Daoy (cell line): ENCODE results near the gene STH. TPM values are rescaled to one million over a fixed set of nuclear protein-coding genes. Genes with fewer than 3 reads are reported as not detected.
"Not testable (repeated sequence)": the region's sequence is repeated elsewhere in the genome, so short reads cannot be mapped to it uniquely, and the experiment has no call there.

ENCODE experiments used
- DNase-seq: peaks from one replicate; pipeline ENCODE4 v3.0.0-alpha.2; 2015; ENCODE audit warnings: low read depth
- total RNA-seq: library from RNA; depleted of rRNA; stranded (reverse); fragments of >200 nt; shearing (Covaris generic); gene quantifications from 2 replicates; pipeline ENCODE4 v1.2.3, GENCODE V29; 2014

The STH gene
- total RNA-seq, 1 experiment from 2014 or later, result not detected

DNA sequence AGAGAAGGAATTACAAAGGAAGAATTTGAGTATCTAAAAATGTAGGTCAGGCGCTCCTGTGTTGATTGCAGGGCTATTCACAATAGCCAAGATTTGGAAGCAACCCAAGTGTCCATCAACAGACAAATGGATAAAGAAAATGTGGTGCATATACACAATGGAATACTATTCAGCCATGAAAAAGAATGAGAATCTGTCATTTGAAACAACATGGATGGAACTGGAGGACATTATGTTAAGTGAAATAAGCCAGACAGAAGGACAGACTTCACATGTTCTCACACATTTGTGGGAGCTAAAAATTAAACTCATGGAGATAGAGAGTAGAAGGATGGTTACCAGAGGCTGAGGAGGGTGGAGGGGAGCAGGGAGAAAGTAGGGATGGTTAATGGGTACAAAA is 7.0 kb downstream of the STH start:
- DNase-seq, result not testable (repeated sequence)

DNA sequence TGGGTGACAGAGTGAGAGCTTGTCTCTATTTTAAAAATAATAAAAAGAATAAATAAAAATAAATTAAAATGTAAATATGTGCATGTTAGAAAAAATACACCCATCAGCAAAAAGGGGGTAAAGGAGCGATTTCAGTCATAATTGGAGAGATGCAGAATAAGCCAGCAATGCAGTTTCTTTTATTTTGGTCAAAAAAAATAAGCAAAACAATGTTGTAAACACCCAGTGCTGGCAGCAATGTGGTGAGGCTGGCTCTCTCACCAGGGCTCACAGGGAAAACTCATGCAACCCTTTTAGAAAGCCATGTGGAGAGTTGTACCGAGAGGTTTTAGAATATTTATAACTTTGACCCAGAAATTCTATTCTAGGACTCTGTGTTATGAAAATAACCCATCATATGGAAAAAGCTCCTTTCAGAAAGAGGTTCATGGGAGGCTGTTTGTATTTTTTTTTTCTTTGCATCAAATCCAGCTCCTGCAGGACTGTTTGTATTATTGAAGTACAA is 8.5 kb downstream of the STH start:
- no peak for DNase-seq

DNA sequence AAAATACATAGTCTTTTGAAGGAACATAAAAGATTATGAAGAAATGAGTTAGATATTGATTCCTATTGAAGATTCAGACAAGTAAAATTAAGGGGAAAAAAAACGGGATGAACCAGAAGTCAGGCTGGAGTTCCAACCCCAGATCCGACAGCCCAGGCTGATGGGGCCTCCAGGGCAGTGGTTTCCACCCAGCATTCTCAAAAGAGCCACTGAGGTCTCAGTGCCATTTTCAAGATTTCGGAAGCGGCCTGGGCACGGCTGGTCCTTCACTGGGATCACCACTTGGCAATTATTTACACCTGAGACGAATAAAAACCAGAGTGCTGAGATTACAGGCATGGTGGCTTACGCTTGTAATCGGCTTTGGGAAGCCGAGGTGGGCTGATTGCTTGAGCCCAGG is 9.5 kb downstream of the STH start:
- DNase-seq, result no peak

DNA sequence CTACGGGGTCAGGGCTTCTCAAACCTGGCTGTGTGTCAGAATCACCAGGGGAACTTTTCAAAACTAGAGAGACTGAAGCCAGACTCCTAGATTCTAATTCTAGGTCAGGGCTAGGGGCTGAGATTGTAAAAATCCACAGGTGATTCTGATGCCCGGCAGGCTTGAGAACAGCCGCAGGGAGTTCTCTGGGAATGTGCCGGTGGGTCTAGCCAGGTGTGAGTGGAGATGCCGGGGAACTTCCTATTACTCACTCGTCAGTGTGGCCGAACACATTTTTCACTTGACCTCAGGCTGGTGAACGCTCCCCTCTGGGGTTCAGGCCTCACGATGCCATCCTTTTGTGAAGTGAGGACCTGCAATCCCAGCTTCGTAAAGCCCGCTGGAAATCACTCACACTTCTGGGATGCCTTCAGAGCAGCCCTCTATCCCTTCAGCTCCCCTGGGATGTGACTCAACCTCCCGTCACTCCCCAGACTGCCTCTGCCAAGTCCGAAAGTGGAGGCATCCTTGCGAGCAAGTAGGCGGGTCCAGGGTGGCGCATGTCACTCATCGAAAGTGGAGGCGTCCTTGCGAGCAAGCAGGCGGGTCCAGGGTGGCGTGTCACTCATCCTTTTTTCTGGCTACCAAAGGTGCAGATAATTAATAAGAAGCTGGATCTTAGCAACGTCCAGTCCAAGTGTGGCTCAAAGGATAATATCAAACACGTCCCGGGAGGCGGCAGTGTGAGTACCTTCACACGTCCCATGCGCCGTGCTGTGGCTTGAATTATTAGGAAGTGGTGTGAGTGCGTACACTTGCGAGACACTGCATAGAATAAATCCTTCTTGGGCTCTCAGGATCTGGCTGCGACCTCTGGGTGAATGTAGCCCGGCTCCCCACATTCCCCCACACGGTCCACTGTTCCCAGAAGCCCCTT is 10.9 kb downstream of the STH start:
- no peak for DNase-seq

DNA sequence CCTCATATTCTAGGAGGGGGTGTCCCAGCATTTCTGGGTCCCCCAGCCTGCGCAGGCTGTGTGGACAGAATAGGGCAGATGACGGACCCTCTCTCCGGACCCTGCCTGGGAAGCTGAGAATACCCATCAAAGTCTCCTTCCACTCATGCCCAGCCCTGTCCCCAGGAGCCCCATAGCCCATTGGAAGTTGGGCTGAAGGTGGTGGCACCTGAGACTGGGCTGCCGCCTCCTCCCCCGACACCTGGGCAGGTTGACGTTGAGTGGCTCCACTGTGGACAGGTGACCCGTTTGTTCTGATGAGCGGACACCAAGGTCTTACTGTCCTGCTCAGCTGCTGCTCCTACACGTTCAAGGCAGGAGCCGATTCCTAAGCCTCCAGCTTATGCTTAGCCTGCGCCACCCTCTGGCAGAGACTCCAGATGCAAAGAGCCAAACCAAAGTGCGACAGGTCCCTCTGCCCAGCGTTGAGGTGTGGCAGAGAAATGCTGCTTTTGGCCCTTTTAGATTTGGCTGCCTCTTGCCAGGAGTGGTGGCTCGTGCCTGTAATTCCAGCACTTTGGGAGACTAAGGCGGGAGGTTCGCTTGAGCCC is 11.6 kb downstream of the STH start:
- DNase-seq, result no peak

DNA sequence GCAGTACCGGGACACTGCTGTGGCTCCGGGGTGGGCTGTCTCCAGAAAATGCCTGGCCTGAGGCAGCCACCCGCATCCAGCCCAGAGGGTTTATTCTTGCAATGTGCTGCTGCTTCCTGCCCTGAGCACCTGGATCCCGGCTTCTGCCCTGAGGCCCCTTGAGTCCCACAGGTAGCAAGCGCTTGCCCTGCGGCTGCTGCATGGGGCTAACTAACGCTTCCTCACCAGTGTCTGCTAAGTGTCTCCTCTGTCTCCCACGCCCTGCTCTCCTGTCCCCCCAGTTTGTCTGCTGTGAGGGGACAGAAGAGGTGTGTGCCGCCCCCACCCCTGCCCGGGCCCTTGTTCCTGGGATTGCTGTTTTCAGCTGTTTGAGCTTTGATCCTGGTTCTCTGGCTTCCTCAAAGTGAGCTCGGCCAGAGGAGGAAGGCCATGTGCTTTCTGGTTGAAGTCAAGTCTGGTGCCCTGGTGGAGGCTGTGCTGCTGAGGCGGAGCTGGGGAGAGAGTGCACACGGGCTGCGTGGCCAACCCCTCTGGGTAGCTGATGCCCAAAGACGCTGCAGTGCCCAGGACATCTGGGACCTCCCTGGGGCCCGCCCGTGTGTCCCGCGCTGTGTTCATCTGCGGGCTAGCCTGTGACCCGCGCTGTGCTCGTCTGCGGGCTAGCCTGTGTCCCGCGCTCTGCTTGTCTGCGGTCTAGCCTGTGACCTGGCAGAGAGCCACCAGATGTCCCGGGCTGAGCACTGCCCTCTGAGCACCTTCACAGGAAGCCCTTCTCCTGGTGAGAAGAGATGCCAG is 12.9 kb downstream of the STH start:
- DNase-seq, result no peak

DNA sequence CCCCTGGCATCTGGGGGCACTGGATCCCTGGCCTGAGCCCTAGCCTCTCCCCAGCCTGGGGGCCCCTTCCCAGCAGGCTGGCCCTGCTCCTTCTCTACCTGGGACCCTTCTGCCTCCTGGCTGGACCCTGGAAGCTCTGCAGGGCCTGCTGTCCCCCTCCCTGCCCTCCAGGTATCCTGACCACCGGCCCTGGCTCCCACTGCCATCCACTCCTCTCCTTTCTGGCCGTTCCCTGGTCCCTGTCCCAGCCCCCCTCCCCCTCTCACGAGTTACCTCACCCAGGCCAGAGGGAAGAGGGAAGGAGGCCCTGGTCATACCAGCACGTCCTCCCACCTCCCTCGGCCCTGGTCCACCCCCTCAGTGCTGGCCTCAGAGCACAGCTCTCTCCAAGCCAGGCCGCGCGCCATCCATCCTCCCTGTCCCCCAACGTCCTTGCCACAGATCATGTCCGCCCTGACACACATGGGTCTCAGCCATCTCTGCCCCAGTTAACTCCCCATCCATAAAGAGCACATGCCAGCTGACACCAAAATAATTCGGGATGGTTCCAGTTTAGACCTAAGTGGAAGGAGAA is 13.5 kb downstream of the STH start:
- DNase-seq, result no peak

DNA sequence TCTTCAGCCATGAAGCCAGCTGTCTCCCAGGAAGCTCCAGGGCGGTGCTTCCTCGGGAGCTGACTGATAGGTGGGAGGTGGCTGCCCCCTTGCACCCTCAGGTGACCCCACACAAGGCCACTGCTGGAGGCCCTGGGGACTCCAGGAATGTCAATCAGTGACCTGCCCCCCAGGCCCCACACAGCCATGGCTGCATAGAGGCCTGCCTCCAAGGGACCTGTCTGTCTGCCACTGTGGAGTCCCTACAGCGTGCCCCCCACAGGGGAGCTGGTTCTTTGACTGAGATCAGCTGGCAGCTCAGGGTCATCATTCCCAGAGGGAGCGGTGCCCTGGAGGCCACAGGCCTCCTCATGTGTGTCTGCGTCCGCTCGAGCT is 14.1 kb downstream of the STH start:
- no peak for DNase-seq

DNA sequence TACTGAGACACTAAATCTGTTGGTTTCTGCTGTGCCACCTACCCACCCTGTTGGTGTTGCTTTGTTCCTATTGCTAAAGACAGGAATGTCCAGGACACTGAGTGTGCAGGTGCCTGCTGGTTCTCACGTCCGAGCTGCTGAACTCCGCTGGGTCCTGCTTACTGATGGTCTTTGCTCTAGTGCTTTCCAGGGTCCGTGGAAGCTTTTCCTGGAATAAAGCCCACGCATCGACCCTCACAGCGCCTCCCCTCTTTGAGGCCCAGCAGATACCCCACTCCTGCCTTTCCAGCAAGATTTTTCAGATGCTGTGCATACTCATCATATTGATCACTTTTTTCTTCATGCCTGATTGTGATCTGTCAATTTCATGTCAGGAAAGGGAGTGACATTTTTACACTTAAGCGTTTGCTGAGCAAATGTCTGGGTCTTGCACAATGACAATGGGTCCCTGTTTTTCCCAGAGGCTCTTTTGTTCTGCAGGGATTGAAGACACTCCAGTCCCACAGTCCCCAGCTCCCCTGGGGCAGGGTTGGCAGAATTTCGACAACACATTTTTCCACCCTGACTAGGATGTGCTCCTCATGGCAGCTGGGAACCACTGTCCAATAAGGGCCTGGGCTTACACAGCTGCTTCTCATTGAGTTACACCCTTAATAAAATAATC is 14.6 kb downstream of the STH start:
- DNase-seq, result no peak

DNA sequence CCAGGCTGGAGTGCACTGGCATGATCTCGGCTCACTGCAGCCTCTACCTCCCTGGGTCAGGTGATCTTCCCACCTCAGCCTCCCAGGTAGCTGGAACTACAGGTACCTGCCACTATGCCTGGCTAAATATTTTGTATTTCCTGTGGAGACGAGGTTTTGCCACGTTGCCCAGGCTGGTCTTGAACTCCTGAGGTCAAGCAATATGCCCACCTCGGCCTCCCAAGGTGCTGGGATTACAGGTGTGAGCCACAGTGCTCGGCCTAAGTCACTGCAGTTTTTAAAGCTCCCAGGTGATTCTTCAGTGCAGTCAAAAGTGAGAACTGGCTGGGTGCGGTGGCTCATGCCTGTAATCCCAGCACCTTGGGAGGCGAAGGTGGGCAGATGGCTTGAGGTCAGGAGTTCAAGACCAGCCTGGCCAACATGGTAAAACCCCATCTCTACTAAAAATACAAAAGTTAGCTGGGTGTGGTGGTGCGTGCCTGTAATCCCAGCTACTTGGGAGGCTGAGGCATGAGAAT is 20.4 kb downstream of the STH start:
- DNase-seq, result not testable (repeated sequence)

DNA sequence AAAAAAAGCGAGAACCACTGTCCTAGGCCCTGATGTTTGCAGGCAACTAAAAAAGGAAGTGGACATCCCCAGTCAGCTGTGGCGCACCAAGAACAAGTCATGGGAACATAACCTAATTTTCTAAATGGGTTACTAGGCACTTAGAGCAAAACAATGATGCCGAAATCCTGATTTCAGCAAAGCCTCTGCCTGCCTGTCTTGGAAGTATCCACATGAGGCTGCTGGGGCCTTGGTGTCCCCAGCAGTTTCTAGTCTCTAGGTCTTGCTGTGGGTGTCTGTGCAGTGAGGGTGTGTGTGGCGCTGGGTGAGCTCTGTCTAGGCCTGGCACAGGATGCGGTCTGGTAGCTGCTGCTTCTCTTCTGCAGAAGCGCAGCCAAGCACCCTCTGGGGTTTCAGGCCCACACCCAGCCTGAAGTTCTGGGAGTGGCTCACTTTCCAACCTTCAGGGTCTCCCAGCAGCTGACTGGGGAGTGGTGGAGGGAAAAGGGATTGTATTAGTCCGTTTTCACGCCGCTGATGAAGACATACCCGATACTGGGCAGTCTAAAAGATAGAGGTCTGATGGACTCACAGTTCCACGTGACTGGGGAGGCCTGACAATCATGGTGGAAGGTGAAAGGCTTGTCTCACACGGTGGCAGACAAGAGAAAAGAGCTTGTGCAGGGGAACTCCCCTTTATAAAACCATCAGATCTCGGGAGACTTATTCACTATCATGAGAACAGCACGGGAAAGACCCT is 21.1 kb downstream of the STH start:
- DNase-seq, result no peak

DNA sequence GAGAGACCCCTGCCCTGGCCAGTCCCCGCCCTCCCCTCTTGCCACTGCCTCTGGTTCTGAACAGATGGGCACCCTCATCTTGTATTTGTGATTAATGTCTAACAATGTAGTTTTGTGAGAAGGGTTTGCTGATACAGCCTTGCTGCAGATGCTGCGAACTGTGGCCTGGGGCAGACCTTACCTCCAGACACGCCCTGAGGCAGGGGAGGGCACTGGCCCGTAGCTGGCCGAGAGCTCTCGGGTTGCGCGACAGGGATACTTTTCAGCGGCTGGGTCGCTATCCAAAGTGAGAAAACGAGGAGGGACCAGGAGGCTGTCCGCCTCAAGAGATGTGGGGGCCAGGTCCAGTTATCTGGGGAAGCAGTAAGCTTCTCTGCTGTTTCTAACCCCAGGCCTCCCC is 21.9 kb downstream of the STH start:
- no peak for DNase-seq

DNA sequence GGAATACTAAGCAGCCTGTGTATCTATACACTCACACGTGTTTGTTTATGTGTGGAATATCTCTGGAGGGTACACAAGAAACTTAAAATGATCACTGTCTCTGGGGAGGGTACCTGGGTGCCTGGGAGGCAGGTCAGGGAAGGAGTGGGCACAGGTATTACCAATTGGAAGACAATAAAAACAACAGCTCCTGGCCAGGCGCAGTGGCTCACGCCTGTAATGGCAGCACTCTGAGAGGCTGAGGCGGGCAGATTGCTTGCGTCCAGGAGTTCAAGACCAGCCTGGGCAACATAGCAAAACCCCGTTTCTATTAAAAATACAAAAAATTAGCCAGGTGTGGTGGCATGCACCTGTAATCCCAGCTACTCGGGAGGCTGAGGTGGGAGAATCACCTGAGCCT is 24.3 kb downstream of the STH start:
- not testable (repeated sequence) for DNase-seq

DNA sequence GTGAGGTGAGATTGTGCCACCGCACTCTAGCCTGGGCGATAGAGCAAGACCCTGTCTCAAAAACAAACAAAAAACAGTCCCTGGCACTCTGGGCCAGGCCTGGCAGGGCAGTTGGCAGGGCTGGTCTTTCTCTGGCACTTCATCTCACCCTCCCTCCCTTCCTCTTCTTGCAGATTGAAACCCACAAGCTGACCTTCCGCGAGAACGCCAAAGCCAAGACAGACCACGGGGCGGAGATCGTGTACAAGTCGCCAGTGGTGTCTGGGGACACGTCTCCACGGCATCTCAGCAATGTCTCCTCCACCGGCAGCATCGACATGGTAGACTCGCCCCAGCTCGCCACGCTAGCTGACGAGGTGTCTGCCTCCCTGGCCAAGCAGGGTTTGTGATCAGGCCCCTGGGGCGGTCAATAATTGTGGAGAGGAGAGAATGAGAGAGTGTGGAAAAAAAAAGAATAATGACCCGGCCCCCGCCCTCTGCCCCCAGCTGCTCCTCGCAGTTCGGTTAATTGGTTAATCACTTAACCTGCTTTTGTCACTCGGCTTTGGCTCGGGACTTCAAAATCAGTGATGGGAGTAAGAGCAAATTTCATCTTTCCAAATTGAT is 24.8 kb downstream of the STH start:
- DNase-seq, result no peak

DNA sequence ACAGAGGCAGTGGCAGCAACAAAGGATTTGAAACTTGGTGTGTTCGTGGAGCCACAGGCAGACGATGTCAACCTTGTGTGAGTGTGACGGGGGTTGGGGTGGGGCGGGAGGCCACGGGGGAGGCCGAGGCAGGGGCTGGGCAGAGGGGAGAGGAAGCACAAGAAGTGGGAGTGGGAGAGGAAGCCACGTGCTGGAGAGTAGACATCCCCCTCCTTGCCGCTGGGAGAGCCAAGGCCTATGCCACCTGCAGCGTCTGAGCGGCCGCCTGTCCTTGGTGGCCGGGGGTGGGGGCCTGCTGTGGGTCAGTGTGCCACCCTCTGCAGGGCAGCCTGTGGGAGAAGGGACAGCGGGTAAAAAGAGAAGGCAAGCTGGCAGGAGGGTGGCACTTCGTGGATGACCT is 25.5 kb downstream of the STH start:
- no peak for DNase-seq

DNA sequence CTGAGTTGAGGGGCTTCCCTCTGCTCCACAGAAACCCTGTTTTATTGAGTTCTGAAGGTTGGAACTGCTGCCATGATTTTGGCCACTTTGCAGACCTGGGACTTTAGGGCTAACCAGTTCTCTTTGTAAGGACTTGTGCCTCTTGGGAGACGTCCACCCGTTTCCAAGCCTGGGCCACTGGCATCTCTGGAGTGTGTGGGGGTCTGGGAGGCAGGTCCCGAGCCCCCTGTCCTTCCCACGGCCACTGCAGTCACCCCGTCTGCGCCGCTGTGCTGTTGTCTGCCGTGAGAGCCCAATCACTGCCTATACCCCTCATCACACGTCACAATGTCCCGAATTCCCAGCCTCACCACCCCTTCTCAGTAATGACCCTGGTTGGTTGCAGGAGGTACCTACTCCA is 26.0 kb downstream of the STH start:
- no peak for DNase-seq

DNA sequence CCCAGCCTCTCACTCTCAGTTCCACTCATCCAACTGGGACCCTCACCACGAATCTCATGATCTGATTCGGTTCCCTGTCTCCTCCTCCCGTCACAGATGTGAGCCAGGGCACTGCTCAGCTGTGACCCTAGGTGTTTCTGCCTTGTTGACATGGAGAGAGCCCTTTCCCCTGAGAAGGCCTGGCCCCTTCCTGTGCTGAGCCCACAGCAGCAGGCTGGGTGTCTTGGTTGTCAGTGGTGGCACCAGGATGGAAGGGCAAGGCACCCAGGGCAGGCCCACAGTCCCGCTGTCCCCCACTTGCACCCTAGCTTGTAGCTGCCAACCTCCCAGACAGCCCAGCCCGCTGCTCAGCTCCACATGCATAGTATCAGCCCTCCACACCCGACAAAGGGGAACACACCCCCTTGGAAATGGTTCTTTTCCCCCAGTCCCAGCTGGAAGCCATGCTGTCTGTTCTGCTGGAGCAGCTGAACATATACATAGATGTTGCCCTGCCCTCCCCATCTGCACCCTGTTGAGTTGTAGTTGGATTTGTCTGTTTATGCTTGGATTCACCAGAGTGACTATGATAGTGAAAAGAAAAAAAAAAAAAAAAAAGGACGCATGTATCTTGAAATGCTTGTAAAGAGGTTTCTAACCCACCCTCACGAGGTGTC is 26.6 kb downstream of the STH start:
- DNase-seq, result no peak

DNA sequence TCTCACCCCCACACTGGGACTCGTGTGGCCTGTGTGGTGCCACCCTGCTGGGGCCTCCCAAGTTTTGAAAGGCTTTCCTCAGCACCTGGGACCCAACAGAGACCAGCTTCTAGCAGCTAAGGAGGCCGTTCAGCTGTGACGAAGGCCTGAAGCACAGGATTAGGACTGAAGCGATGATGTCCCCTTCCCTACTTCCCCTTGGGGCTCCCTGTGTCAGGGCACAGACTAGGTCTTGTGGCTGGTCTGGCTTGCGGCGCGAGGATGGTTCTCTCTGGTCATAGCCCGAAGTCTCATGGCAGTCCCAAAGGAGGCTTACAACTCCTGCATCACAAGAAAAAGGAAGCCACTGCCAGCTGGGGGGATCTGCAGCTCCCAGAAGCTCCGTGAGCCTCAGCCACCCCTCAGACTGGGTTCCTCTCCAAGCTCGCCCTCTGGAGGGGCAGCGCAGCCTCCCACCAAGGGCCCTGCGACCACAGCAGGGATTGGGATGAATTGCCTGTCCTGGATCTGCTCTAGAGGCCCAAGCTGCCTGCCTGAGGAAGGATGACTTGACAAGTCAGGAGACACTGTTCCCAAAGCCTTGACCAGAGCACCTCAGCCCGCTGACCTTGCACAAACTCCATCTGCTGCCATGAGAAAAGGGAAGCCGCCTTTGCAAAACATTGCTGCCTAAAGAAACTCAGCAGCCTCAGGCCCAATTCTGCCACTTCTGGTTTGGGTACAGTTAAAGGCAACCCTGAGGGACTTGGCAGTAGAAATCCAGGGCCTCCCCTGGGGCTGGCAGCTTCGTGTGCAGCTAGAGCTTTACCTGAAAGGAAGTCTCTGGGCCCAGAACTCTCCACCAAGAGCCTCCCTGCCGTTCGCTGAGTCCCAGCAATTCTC is 27.4 kb downstream of the STH start:
- DNase-seq, result no peak
